KOPT-K1 (cell line): ENCODE measurements around the gene DAND5.
"Not testable (repeated sequence)": the region's sequence is repeated elsewhere in the genome, so short reads cannot be mapped to it uniquely, and the experiment has no call there.

ENCODE experiments used
- H3K27ac ChIP-seq: fragments of 200-600 bp; sonication (generic); 2 replicates; pipeline ENCODE4 v1.5.1; 2016; ENCODE audit warnings: antibody characterized with exemption, mild to moderate bottlenecking, low read depth, low read length; ENCODE audit not compliant: poor library complexity, severe bottlenecking
- H3K36me3 ChIP-seq: fragments of 200-600 bp; sonication (generic); 2 replicates; pipeline ENCODE4 v1.5.1; 2017; ENCODE audit warnings: antibody characterized with exemption, mild to moderate bottlenecking, low read length, moderate library complexity; ENCODE audit not compliant: insufficient read depth
- H3K9me3 ChIP-seq: fragments of 200-600 bp; sonication (generic); 2 replicates; pipeline ENCODE4 v1.5.1; 2017; ENCODE audit warnings: antibody characterized with exemption, low read length, mild to moderate bottlenecking; ENCODE audit not compliant: insufficient read depth, poor library complexity, severe bottlenecking

The DAND5 gene

GRCh38 chr19:12952488-12953137, 16.8 kb upstream of the DAND5 start:
- no peaks in the 10 kb centered on the region for H3K9me3 ChIP-seq
- H3K27ac ChIP-seq = no peak overlapping the region
- H3K36me3 ChIP-seq = peaks cover 80% of the 10 kb centered on the region

- Histone ChIP-seq H3K27ac (no peak overlapping the region), H3K36me3 (peaks cover 73% of the 10 kb centered on the region), H3K9me3 (no peaks in the 10 kb centered on the region)
Observed at GRCh38 chr19:12953138-12953798, 16.1 kb upstream of the DAND5 start.

GRCh38 chr19:12953799-12954611, 15.4 kb upstream of the DAND5 start:
- Histone ChIP-seq H3K9me3 (no peaks in the 10 kb centered on the region), H3K36me3 (peaks cover 66% of the 10 kb centered on the region), H3K27ac (peak overlapping the region; percentile 10)

- no peaks in the 10 kb centered on the region for H3K9me3 ChIP-seq
- peaks cover 60% of the 10 kb centered on the region for H3K36me3 ChIP-seq
- peak overlapping the region; percentile 5 for H3K27ac ChIP-seq
Observed at GRCh38 chr19:12954612-12954962, 14.8 kb upstream of the DAND5 start.

GRCh38 chr19:12955575-12955974, 13.8 kb upstream of the DAND5 start:
- H3K9me3 ChIP-seq = not testable (repeated sequence)
- Histone ChIP-seq H3K36me3 (peaks cover 50% of the 10 kb centered on the region), H3K27ac (peak overlapping the region; percentile 77)

- H3K27ac ChIP-seq = peak overlapping the region; percentile 77
- peaks cover 46% of the 10 kb centered on the region for H3K36me3 ChIP-seq
- no peaks in the 10 kb centered on the region for H3K9me3 ChIP-seq
Observed at GRCh38 chr19:12955996-12956395, 13.4 kb upstream of the DAND5 start.

- H3K36me3 ChIP-seq = peaks cover 39% of the 10 kb centered on the region
- no peaks in the 10 kb centered on the region for H3K9me3 ChIP-seq
- H3K27ac ChIP-seq = peak within 1 kb of the TSS; percentile 77
Observed at GRCh38 chr19:12956446-12957388, 12.7 kb upstream of the DAND5 start, which contains the start of gene GADD45GIP1. GADD45GIP1 (minus strand) TSS chr19:12957223; CDS start chr19:12957212, 11 bp downstream.

GRCh38 chr19:12957389-12957952, 11.9 kb upstream of the DAND5 start:
- not testable (repeated sequence) for H3K9me3 ChIP-seq
- Histone ChIP-seq H3K27ac (peak overlapping the region; percentile 77), H3K36me3 (peaks cover 31% of the 10 kb centered on the region)

GRCh38 chr19:12959481-12959880, 9.9 kb upstream of the DAND5 start:
- H3K36me3 ChIP-seq = peaks cover 11% of the 10 kb centered on the region
- no peak overlapping the region for H3K27ac ChIP-seq
- no peaks in the 10 kb centered on the region for H3K9me3 ChIP-seq

- Histone ChIP-seq H3K27ac (peak overlapping the region; percentile 79), H3K9me3 (no peaks in the 10 kb centered on the region)
Observed at GRCh38 chr19:12965017-12965811, 4.2 kb upstream of the DAND5 start.

GRCh38 chr19:12965812-12966135, 3.6 kb upstream of the DAND5 start:
- no peaks in the 10 kb centered on the region for H3K9me3 ChIP-seq
- no peaks in the 10 kb centered on the region for H3K36me3 ChIP-seq
- H3K27ac ChIP-seq = peak overlapping the region; percentile 79

More at GRCh38 chr19:12965017-12965811, 4.2 kb upstream of the DAND5 start:
- H3K36me3 ChIP-seq = no peaks in the 10 kb centered on the region

GRCh38 chr19:12967907-12968306, 1.5 kb upstream of the DAND5 start:
- Histone ChIP-seq H3K9me3 (no peaks in the 10 kb centered on the region), H3K27ac (no peak overlapping the region), H3K36me3 (no peaks in the 10 kb centered on the region)

GRCh38 chr19:12970070-12970820, 869 bp downstream of the DAND5 start:
- Histone ChIP-seq H3K9me3 (no peaks in the 10 kb centered on the region), H3K27ac (no peak overlapping the region), H3K36me3 (no peaks in the 10 kb centered on the region)
